ENCODE results near the gene COP1.

DNA sequence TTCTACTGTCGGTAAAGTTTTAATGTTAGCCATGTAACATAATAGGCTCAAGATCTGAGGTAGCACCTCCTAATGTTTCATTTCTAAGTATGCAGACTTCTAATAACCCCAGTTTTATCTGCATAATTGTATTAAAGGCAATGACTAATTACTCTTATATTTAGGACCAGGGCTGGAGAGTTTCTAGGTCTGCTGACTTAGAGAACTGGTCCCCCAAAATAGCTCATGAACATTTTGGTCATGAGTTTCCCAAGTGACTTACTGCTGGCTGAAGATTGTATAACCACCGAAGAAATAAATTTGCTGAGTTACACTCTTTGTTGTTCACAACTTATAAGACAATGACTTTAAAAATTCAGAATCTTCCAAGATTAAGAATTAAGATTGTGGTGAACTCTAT lies 265.9 kb downstream of the COP1 start:
- TF ChIP-seq, protein P1, sequence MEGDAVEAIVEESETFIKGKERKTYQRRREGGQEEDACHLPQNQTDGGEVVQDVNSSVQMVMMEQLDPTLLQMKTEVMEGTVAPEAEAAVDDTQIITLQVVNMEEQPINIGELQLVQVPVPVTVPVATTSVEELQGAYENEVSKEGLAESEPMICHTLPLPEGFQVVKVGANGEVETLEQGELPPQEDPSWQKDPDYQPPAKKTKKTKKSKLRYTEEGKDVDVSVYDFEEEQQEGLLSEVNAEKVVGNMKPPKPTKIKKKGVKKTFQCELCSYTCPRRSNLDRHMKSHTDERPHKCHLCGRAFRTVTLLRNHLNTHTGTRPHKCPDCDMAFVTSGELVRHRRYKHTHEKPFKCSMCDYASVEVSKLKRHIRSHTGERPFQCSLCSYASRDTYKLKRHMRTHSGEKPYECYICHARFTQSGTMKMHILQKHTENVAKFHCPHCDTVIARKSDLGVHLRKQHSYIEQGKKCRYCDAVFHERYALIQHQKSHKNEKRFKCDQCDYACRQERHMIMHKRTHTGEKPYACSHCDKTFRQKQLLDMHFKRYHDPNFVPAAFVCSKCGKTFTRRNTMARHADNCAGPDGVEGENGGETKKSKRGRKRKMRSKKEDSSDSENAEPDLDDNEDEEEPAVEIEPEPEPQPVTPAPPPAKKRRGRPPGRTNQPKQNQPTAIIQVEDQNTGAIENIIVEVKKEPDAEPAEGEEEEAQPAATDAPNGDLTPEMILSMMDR (conservative IDR thresholded peaks at IDR 0.05; ENCODE audit: low read depth, low read length), result no peak
- no peak for TF ChIP-seq EZH2 (IDR thresholded peaks at IDR 0.05; ENCODE audit: borderline replicate concordance, low read depth, low read length, poor library complexity, severe bottlenecking)

Measured in A673 (cell line).